Keratinocyte (primary cell): ENCODE results near the gene TANGO2. TPM values are rescaled to one million over a fixed set of nuclear protein-coding genes. Genes with fewer than 3 reads are reported as not detected.

Experiments used
- DNase-seq: peaks from one replicate; pipeline ENCODE4 v3.0.0-alpha.2; 2011; ENCODE audit warnings: low read depth, missing footprints, low spot score
- FAIRE-seq: peaks from 2 replicates; lab custom pipeline; 2011; peaks lifted over from hg19 to GRCh38; lab: Jason Lieb, UNC
- H2AFZ ChIP-seq: 2 replicates; pipeline ENCODE4 v1.6.0; 2012; ENCODE audit warnings: low read length, control low read depth, inconsistent platforms; ENCODE audit not compliant: control insufficient read depth
- H3K27ac ChIP-seq: 2 replicates; pipeline ENCODE4 v1.5.1; 2011; ENCODE audit warnings: low read length; ENCODE audit not compliant: control insufficient read depth, insufficient read depth
- H3K27me3 ChIP-seq: 3 replicates; pipeline ENCODE4 v1.6.0; 2011; ENCODE audit warnings: low read length; ENCODE audit not compliant: control insufficient read depth, insufficient read depth; ENCODE audit errors: extremely low read depth
- H3K36me3 ChIP-seq, 2 experiments: 2 replicates in 1 of 2; 3 replicates in 1 of 2; pipeline ENCODE4 v1.5.1; 2011; ENCODE audit warnings: low read length in 2 of 2, mild to moderate bottlenecking in 1 of 2; ENCODE audit not compliant: control insufficient read depth in 2 of 2, insufficient read depth in 2 of 2; ENCODE audit errors: extremely low read depth in 1 of 2
- H3K4me1 ChIP-seq: 3 replicates; pipeline ENCODE4 v1.5.1; 2011; ENCODE audit warnings: low read length; ENCODE audit not compliant: control insufficient read depth, insufficient read depth; ENCODE audit errors: extremely low read depth
- H3K4me2 ChIP-seq: 3 replicates; pipeline ENCODE4 v1.6.0; 2011; ENCODE audit warnings: low read depth, low read length; ENCODE audit not compliant: control insufficient read depth, insufficient read depth; ENCODE audit errors: extremely low read depth
- H3K4me3 ChIP-seq, 3 experiments: fragments of 200-600 bp in 1 of 3; sonication (generic) in 1 of 3; 2 replicates in 2 of 3; 3 replicates in 1 of 3; pipeline ENCODE4 v1.5.1; 2011 to 2016; ENCODE audit warnings: low read length in 3 of 3, mild to moderate bottlenecking in 3 of 3, control low read depth in 2 of 3, inconsistent platforms in 1 of 3, low read depth in 1 of 3, mixed read lengths in 1 of 3, mixed run types in 1 of 3, moderate library complexity in 1 of 3; ENCODE audit not compliant: control insufficient read depth in 2 of 3, insufficient read depth in 2 of 3; ENCODE audit errors: extremely low read depth in 1 of 3
- H3K79me2 ChIP-seq: 2 replicates; pipeline ENCODE4 v1.6.0; 2012; ENCODE audit warnings: low read length; ENCODE audit not compliant: control insufficient read depth, insufficient read depth
- H3K9ac ChIP-seq: 3 replicates; pipeline ENCODE4 v1.6.0; 2011; ENCODE audit warnings: low read length; ENCODE audit not compliant: control insufficient read depth, insufficient read depth; ENCODE audit errors: extremely low read depth
- H3K9me1 ChIP-seq: 3 replicates; pipeline ENCODE4 v1.6.0; 2011; ENCODE audit warnings: low read length; ENCODE audit not compliant: control insufficient read depth, insufficient read depth; ENCODE audit errors: extremely low read depth
- H3K9me3 ChIP-seq: 2 replicates; pipeline ENCODE4 v1.5.1; 2012; ENCODE audit warnings: low read depth, low read length; ENCODE audit not compliant: control insufficient read depth
- H4K20me1 ChIP-seq: 3 replicates; pipeline ENCODE4 v1.6.0; 2011; ENCODE audit warnings: low read length; ENCODE audit not compliant: control insufficient read depth, insufficient read depth; ENCODE audit errors: extremely low read depth
- CTCF ChIP-seq, 3 experiments: IDR thresholded peaks in 1 of 3; conservative IDR thresholded peaks in 1 of 3; optimal IDR thresholded peaks in 1 of 3; 2 replicates in 2 of 3; 3 replicates in 1 of 3; pipeline versions ENCODE3 to v1.5.1; 2011; ENCODE audit warnings: low read length in 3 of 3, mild to moderate bottlenecking in 3 of 3, moderate library complexity in 2 of 3, control low read depth in 1 of 3, inconsistent platforms in 1 of 3; ENCODE audit not compliant: insufficient read depth in 2 of 3; ENCODE audit errors: extremely low read depth in 1 of 3
- EZH2 ChIP-seq: IDR thresholded peaks from one replicate; pipeline ENCODE4 v1.6.1; 2012; ENCODE audit warnings: inconsistent platforms, mild to moderate bottlenecking, low read length, moderate library complexity
- dilution Hi-C: fragments of 300-500 bp; cut with MboI; formaldehyde crosslinking; loops from one replicate; pipeline ENCODE4 v1.7.0; 2020; ENCODE audit warnings: low sequenced_read_pairs; ENCODE audit not compliant: extremely low pct_ligation_motif_present
- polyA plus RNA-seq, 5 experiments: library from polyadenylated mRNA; depleted of rRNA in 3 of 5; stranded (reverse) in 3 of 5; stranded (forward) in 1 of 5; unstranded in 1 of 5; fragments of >200 nt; gene quantifications; 1 replicate in 1 of 5; 2 replicates in 3 of 5; 3 replicates in 1 of 5; pipeline versions ENCODE4 v1.2.1 to v1.2.3, GENCODE V29; 2011 to 2012; ENCODE audit warnings: missing spikeins in 2 of 5, low read depth in 1 of 5, low replicate concordance in 1 of 5

The TANGO2 gene
- polyA plus RNA-seq, 1 donor (not counting 4 experiments of a cell fraction or from before 2014, with no cell fraction given): 20.1 TPM

GRCh38 chr22:19976671-19977070 is 44.2 kb upstream of the TANGO2 start:
- Histone ChIP-seq H3K36me3 (peaks cover 0 to 8% of the 10 kb centered on the region in 2 experiments), H3K9ac (no peak overlapping the region), H3K9me1 (peaks cover 3% of the 10 kb centered on the region), H3K27ac (no peak overlapping the region), H3K4me3 (no peak overlapping the region), H4K20me1 (peaks cover 5% of the 10 kb centered on the region), H3K4me2 (no peak overlapping the region), H2AFZ (no peak overlapping the region), H3K79me2 (no peaks in the 10 kb centered on the region), H3K4me1 (peaks cover 18% of the 10 kb centered on the region), H3K27me3 (no peaks in the 10 kb centered on the region), H3K9me3 (no peaks in the 10 kb centered on the region)
- no peak for FAIRE-seq
- dilution Hi-C loops: no loop called here
- TF ChIP-seq CTCF (optimal IDR thresholded peaks at IDR 0.05 in 1 of 3, IDR thresholded peaks at IDR 0.05 in 1 of 3, conservative IDR thresholded peaks at IDR 0.05 in 1 of 3; ENCODE audit: extremely low read depth in 1 of 3, insufficient read depth in 2 of 3, low read length in 3 of 3): no peak
- no peak for TF ChIP-seq EZH2
- no peak for DNase-seq

- TF ChIP-seq EZH2 (no peak), CTCF (optimal IDR thresholded peaks at IDR 0.05 in 1 of 3, IDR thresholded peaks at IDR 0.05 in 1 of 3, conservative IDR thresholded peaks at IDR 0.05 in 1 of 3; ENCODE audit: extremely low read depth in 1 of 3, insufficient read depth in 2 of 3, low read length in 3 of 3) (no peak)
- dilution Hi-C loops: no loop called here
Measured at GRCh38 chr22:19977296-19978243, 43.3 kb upstream of the TANGO2 start.

More at GRCh38 chr22:19977296-19978243, 43.3 kb upstream of the TANGO2 start:
- no peak overlapping the region for H3K27ac ChIP-seq
- no peak overlapping the region for H3K4me2 ChIP-seq
- no peak for DNase-seq
- H3K79me2 ChIP-seq: no peaks in the 10 kb centered on the region
- FAIRE-seq: no peak
- peaks cover 5% of the 10 kb centered on the region for H4K20me1 ChIP-seq
- no peak overlapping the region for H3K9ac ChIP-seq
- no peaks in the 10 kb centered on the region for H3K27me3 ChIP-seq
- peaks cover 19% of the 10 kb centered on the region for H3K4me1 ChIP-seq
- H3K9me3 ChIP-seq: no peaks in the 10 kb centered on the region
- H3K36me3 ChIP-seq: peaks cover 0 to 8% of the 10 kb centered on the region in 2 experiments
- H2AFZ ChIP-seq: no peak overlapping the region
- peaks cover 3% of the 10 kb centered on the region for H3K9me1 ChIP-seq
- no peak overlapping the region for H3K4me3 ChIP-seq
